A673 (cell line): Measurements from ENCODE around the gene COL4A2. TPM values are rescaled to one million over a fixed set of nuclear protein-coding genes. Genes with fewer than 3 reads are reported as not detected.

Source experiments
- BruUV-seq: library from RNA; stranded (reverse); fragments of 400-500 nt; replicated peaks from 2 replicates; lab custom pipeline; 2021; lab: Mats Ljungman, UMichigan
- CTCF ChIA-PET: fragments of 300-600 bp; sonication (Branson Sonifier 250); formaldehyde crosslinking; loops from one replicate; lab custom pipeline; 2022; ENCODE audit warnings: antibody characterized with exemption; lab: Charles Lee
- POLR2A ChIA-PET: fragments of 300-600 bp; sonication (Branson Sonifier 250); formaldehyde crosslinking; loops from one replicate; lab custom pipeline; 2022; ENCODE audit warnings: antibody characterized with exemption; ENCODE audit not compliant: low non-redundant PET; lab: Charles Lee
- DNase-seq: peaks from one replicate; pipeline ENCODE4 v3.0.0-alpha.2; 2015; ENCODE audit warnings: low spot score
- H3K27ac ChIP-seq: fragments of 200-600 bp; sonication (generic); 2 replicates; pipeline ENCODE4 v1.5.1; 2016; ENCODE audit warnings: mixed run types, low read depth, mild to moderate bottlenecking, mixed read lengths, antibody characterized with exemption, low read length; ENCODE audit not compliant: poor library complexity, severe bottlenecking
- H3K27me3 ChIP-seq: fragments of 200-600 bp; sonication (generic); replicated peaks from 2 replicates; pipeline ENCODE4 v1.6.1; 2017; ENCODE audit warnings: mixed run types, low read depth, mild to moderate bottlenecking, mixed read lengths, antibody characterized with exemption, low read length; ENCODE audit not compliant: insufficient read depth, poor library complexity
- H3K36me3 ChIP-seq: fragments of 200-600 bp; sonication (generic); 2 replicates; pipeline ENCODE4 v1.6.1; 2016; ENCODE audit warnings: mixed run types, mild to moderate bottlenecking, mixed read lengths, antibody characterized with exemption, low read length; ENCODE audit not compliant: insufficient read depth, poor library complexity, severe bottlenecking
- H3K4me1 ChIP-seq: fragments of 200-600 bp; sonication (generic); 2 replicates; pipeline ENCODE4 v1.6.1; 2017; ENCODE audit warnings: mixed run types, mild to moderate bottlenecking, mixed read lengths, antibody characterized with exemption, low read length; ENCODE audit not compliant: insufficient read depth, poor library complexity, severe bottlenecking
- H3K4me3 ChIP-seq: fragments of 200-600 bp; sonication (generic); 2 replicates; pipeline ENCODE4 v1.5.1; 2016; ENCODE audit warnings: low read depth, mixed run types, mild to moderate bottlenecking, mixed read lengths, low read length; ENCODE audit not compliant: poor library complexity, severe bottlenecking
- H3K9me3 ChIP-seq: fragments of 200-600 bp; sonication (generic); 2 replicates; pipeline ENCODE4 v1.6.1; 2016; ENCODE audit warnings: mixed run types, low read depth, mild to moderate bottlenecking, mixed read lengths, antibody characterized with exemption, low read length; ENCODE audit not compliant: poor library complexity, severe bottlenecking
- CTCF ChIP-seq: fragments of 300-800, 200-600 bp; sonication (generic); conservative IDR thresholded peaks from 2 replicates; pipeline ENCODE4 v1.5.1; 2017; ENCODE audit warnings: low read depth, mild to moderate bottlenecking, antibody characterized with exemption, low read length, moderate library complexity, mixed read lengths
- EZH2 ChIP-seq: fragments of 200-600 bp; sonication (generic); IDR thresholded peaks from 2 replicates; pipeline ENCODE4 v1.6.1; 2017; ENCODE audit warnings: borderline replicate concordance, low read depth, mild to moderate bottlenecking, mixed read lengths, antibody characterized with exemption, low read length; ENCODE audit not compliant: poor library complexity, severe bottlenecking
- intact Hi-C: fragments of 100-400 bp; cut with micrococcal nuclease; formaldehyde crosslinking; loops from one replicate; pipeline ENCODE4 v1.10.0; 2022; ENCODE audit not compliant: unreplicated experiment
- total RNA-seq: library from RNA; stranded (reverse); gene quantifications from 2 replicates; pipeline ENCODE4 v1.2.3, GENCODE V29; 2021

COL4A2 gene
- total RNA-seq, 1 experiment from 2014 or later: 184 TPM

GRCh38 chr13:110268576-110269185 lies 38.4 kb upstream of the COL4A2 start:
- Histone ChIP-seq H3K36me3 (no peaks in the 10 kb centered on the region), H3K27me3 (no peaks in the 10 kb centered on the region), H3K27ac (no peak overlapping the region), H3K4me3 (no peak overlapping the region), H3K9me3 (no peaks in the 10 kb centered on the region), H3K4me1 (no peaks in the 10 kb centered on the region)
- intact Hi-C loops: no loop called here
- TF ChIP-seq CTCF (no peak), EZH2 (no peak)
- POLR2A ChIA-PET: no interaction called here
- DNase-seq: no peak
- CTCF ChIA-PET: no interaction called here
- BruUV-seq: no TSS peak

GRCh38 chr13:110269509-110270185 lies 37.4 kb upstream of the COL4A2 start:
- Histone ChIP-seq H3K27ac (no peak overlapping the region), H3K4me3 (no peak overlapping the region), H3K4me1 (no peaks in the 10 kb centered on the region), H3K36me3 (no peaks in the 10 kb centered on the region), H3K27me3 (no peaks in the 10 kb centered on the region), H3K9me3 (no peaks in the 10 kb centered on the region)
- no peak for DNase-seq
- POLR2A ChIA-PET: no interaction called here
- CTCF ChIA-PET: no interaction called here
- intact Hi-C loops: no loop called here
- no peak for TF ChIP-seq EZH2
- TF ChIP-seq CTCF: no peak
- BruUV-seq: no TSS peak

- H3K27me3 ChIP-seq: no peaks in the 10 kb centered on the region
- H3K9me3 ChIP-seq: no peaks in the 10 kb centered on the region
- no peaks in the 10 kb centered on the region for H3K4me1 ChIP-seq
- TF ChIP-seq CTCF (no peak), EZH2 (no peak)
- ChIA-PET POLR2A (no interaction called here), CTCF (no interaction called here)
- H3K4me3 ChIP-seq: no peak overlapping the region
- no peak for DNase-seq
- intact Hi-C loops: no loop called here
- BruUV-seq: no TSS peak
- no peak overlapping the region for H3K27ac ChIP-seq
- no peaks in the 10 kb centered on the region for H3K36me3 ChIP-seq
Measured at GRCh38 chr13:110270507-110270906, 36.6 kb upstream of the COL4A2 start.
